H1 (cell line): ENCODE results near the gene PCCA. TPM values are rescaled to one million over a fixed set of nuclear protein-coding genes. Genes with fewer than 3 reads are reported as not detected.
A peak's percentile ranks its signal among the peaks of the same experiment; 100 is the strongest.

Source experiments
- CTCF ChIA-PET: fragments of 300-600 bp; sonication (Branson Sonifier 250); formaldehyde crosslinking; loops from one replicate; lab custom pipeline; 2021; ENCODE audit not compliant: partially characterized antibody; lab: Charles Lee
- POLR2A ChIA-PET: fragments of 300-600 bp; sonication (Branson Sonifier 250); formaldehyde crosslinking; loops from one replicate; lab custom pipeline; 2021; ENCODE audit warnings: inconsistent platforms; ENCODE audit not compliant: partially characterized antibody; lab: Charles Lee
- DNase-seq, 2 experiments: peaks; one replicate each; pipeline versions ENCODE4 v3.0.0 to v3.0.0-alpha.2; 2010 to 2022; ENCODE audit warnings: low spot score in 2 of 2, low read depth in 1 of 2, mixed read lengths in 1 of 2
- FAIRE-seq: peaks from 2 replicates; lab custom pipeline; 2011; peaks lifted over from hg19 to GRCh38; lab: Jason Lieb, UNC
- H2AFZ ChIP-seq: 2 replicates; pipeline ENCODE4 v1.8.1; 2012; ENCODE audit warnings: low read length, inconsistent platforms
- H2AK5ac ChIP-seq: 2 replicates; pipeline ENCODE4 v1.6.1; 2013; ENCODE audit warnings: low read depth, low read length
- H2BK120ac ChIP-seq: replicated peaks from 2 replicates; pipeline ENCODE3; 2013; ENCODE audit warnings: low read depth, low read length, inconsistent platforms
- H2BK12ac ChIP-seq: 2 replicates; pipeline ENCODE4 v1.6.1; 2013; ENCODE audit warnings: low read depth, low read length
- H2BK15ac ChIP-seq: 2 replicates; pipeline ENCODE4 v1.6.1; 2013; ENCODE audit warnings: low read length
- H2BK20ac ChIP-seq: 2 replicates; pipeline ENCODE4 v1.6.1; 2013; ENCODE audit warnings: low read length
- H2BK5ac ChIP-seq: 2 replicates; pipeline ENCODE4 v1.6.1; 2013; ENCODE audit warnings: low read depth, low read length
- H3K14ac ChIP-seq: 2 replicates; pipeline ENCODE4 v1.6.1; 2013; ENCODE audit warnings: inconsistent platforms; ENCODE audit not compliant: insufficient read length
- H3K18ac ChIP-seq: 2 replicates; pipeline ENCODE4 v1.6.1; 2013; ENCODE audit warnings: low read length; ENCODE audit errors: extremely low read depth
- H3K23ac ChIP-seq: 2 replicates; pipeline ENCODE4 v1.6.1; 2013; ENCODE audit warnings: inconsistent platforms; ENCODE audit not compliant: insufficient read length
- H3K23me2 ChIP-seq: 2 replicates; pipeline ENCODE4 v1.6.1; 2013; ENCODE audit warnings: low read depth, low read length
- H3K27ac ChIP-seq: 2 replicates; pipeline ENCODE4 v1.6.1; 2011; ENCODE audit warnings: low read depth, low read length, inconsistent platforms
- H3K27me3 ChIP-seq, 4 experiments: replicated peaks in 1 of 4; 1 replicate in 1 of 4; 2 replicates in 3 of 4; pipeline versions ENCODE4 v1.6.1 to v1.8.1; 2011 to 2013; ENCODE audit warnings: low read length in 3 of 4, mild to moderate bottlenecking in 3 of 4, inconsistent platforms in 2 of 4, mixed read lengths in 2 of 4, moderate library complexity in 1 of 4; ENCODE audit not compliant: control insufficient read depth in 3 of 4, insufficient read depth in 3 of 4; ENCODE audit errors: extremely low read depth in 1 of 4
- H3K36me3 ChIP-seq, 4 experiments: 2 replicates each; pipeline versions ENCODE4 v1.6.1 to v1.8.1; 2011 to 2013; ENCODE audit warnings: mild to moderate bottlenecking in 4 of 4, low read length in 3 of 4, moderate library complexity in 2 of 4, control low read depth in 1 of 4, inconsistent platforms in 1 of 4; ENCODE audit not compliant: insufficient read depth in 4 of 4, control insufficient read depth in 2 of 4
- H3K4ac ChIP-seq: replicated peaks from 2 replicates; pipeline ENCODE3; 2013; ENCODE audit warnings: low read length, low read depth, mixed read lengths, inconsistent platforms; ENCODE audit not compliant: insufficient read length
- H3K4me1 ChIP-seq, 4 experiments: replicated peaks in 1 of 4; 1 replicate in 1 of 4; 2 replicates in 3 of 4; pipeline versions ENCODE4 v1.6.1 to v1.8.1; 2011 to 2013; ENCODE audit warnings: low read length in 3 of 4, inconsistent platforms in 2 of 4, mixed read lengths in 1 of 4; ENCODE audit not compliant: insufficient read depth in 4 of 4, control insufficient read depth in 3 of 4
- H3K4me2 ChIP-seq, 2 experiments: 2 replicates each; pipeline versions ENCODE4 v1.6.1 to v1.8.1; 2011 to 2013; ENCODE audit warnings: low read depth in 2 of 2, low read length in 2 of 2, control low read depth in 1 of 2, inconsistent platforms in 1 of 2, mild to moderate bottlenecking in 1 of 2; ENCODE audit not compliant: insufficient read depth in 1 of 2
- H3K4me3 ChIP-seq, 4 experiments: fragments of 200-600, 300-600 bp in 1 of 4; sonication (generic), shearing (Covaris generic), sonication (Bioruptor Twin) in 1 of 4; 2 replicates each; pipeline versions ENCODE4 v1.5.1 to v1.8.1; 2011 to 2016; ENCODE audit warnings: low read length in 4 of 4, low read depth in 3 of 4, control low read depth in 2 of 4, inconsistent platforms in 2 of 4, mild to moderate bottlenecking in 2 of 4, mixed read lengths in 1 of 4, moderate library complexity in 1 of 4; ENCODE audit not compliant: insufficient read depth in 2 of 4; ENCODE audit errors: extremely low read depth in 1 of 4
- H3K56ac ChIP-seq: replicated peaks from 2 replicates; pipeline ENCODE3; 2013; ENCODE audit warnings: low read depth, mild to moderate bottlenecking, mixed read lengths, low read length, inconsistent platforms; ENCODE audit not compliant: insufficient read length
- H3K79me1 ChIP-seq: 2 replicates; pipeline ENCODE4 v1.6.1; 2013; ENCODE audit warnings: low read depth, low read length, control low read depth
- H3K79me2 ChIP-seq, 2 experiments: 2 replicates each; pipeline versions ENCODE4 v1.6.1 to v1.8.1; 2012 to 2013; ENCODE audit warnings: low read length in 2 of 2, mild to moderate bottlenecking in 2 of 2, inconsistent platforms in 1 of 2; ENCODE audit not compliant: insufficient read depth in 2 of 2, control insufficient read depth in 1 of 2
- H3K9ac ChIP-seq, 4 experiments: replicated peaks in 1 of 4; 1 replicate in 1 of 4; 2 replicates in 3 of 4; pipeline versions ENCODE4 v1.6.1 to v1.8.1; 2011 to 2013; ENCODE audit warnings: low read depth in 3 of 4, low read length in 3 of 4, control low read depth in 2 of 4, mild to moderate bottlenecking in 2 of 4, moderate library complexity in 2 of 4, inconsistent platforms in 1 of 4; ENCODE audit errors: extremely low read depth in 1 of 4
- H3K9me3 ChIP-seq, 2 experiments: 2 replicates each; pipeline versions ENCODE4 v1.6.1 to v1.8.1; 2012 to 2013; ENCODE audit warnings: mild to moderate bottlenecking in 2 of 2, moderate library complexity in 2 of 2, control low read depth in 1 of 2, inconsistent platforms in 1 of 2, low read depth in 1 of 2, low read length in 1 of 2, mixed read lengths in 1 of 2; ENCODE audit not compliant: insufficient read depth in 2 of 2
- H4K20me1 ChIP-seq, 2 experiments: replicated peaks in 1 of 2; 2 replicates each; pipeline versions ENCODE3 to v1.8.1; 2011 to 2013; ENCODE audit warnings: inconsistent platforms in 2 of 2, low read length in 2 of 2, mild to moderate bottlenecking in 1 of 2; ENCODE audit not compliant: insufficient read depth in 2 of 2, control insufficient read depth in 1 of 2
- H4K5ac ChIP-seq: 2 replicates; pipeline ENCODE4 v1.6.1; 2013; ENCODE audit warnings: low read length, low read depth, mixed read lengths, inconsistent platforms; ENCODE audit not compliant: insufficient read length
- H4K8ac ChIP-seq: 2 replicates; pipeline ENCODE4 v1.8.0; 2013; ENCODE audit warnings: mild to moderate bottlenecking, moderate library complexity, low read length, inconsistent platforms; ENCODE audit not compliant: insufficient read depth; ENCODE audit errors: extremely low read depth
- H4K91ac ChIP-seq: replicated peaks from 2 replicates; pipeline ENCODE3; 2013; ENCODE audit warnings: low read length, mixed read lengths, inconsistent platforms; ENCODE audit not compliant: insufficient read length
- CREB1 ChIP-seq: IDR thresholded peaks from 2 replicates; pipeline ENCODE4 v1.6.1; 2012; ENCODE audit warnings: inconsistent platforms
- TEAD4 ChIP-seq: IDR thresholded peaks from 2 replicates; pipeline ENCODE4 v1.6.1; 2012; ENCODE audit warnings: low read depth, low read length, inconsistent platforms, mixed read lengths
- WGBS, 2 experiments: shearing (Covaris generic) in 1 of 2; methylation state at CpG; one replicate each; pipeline versions ENCODE4 v1.1.6 to v1.1.7; 2013 to 2015; ENCODE audit warnings: low lambda C conversion rate in 2 of 2, mixed read lengths in 2 of 2, inconsistent platforms in 1 of 2, low coverage in 1 of 2, missing lambda C conversion rate in 1 of 2; ENCODE audit not compliant: insufficient replicate concordance in 2 of 2, insufficient coverage in 1 of 2, insufficient read length in 1 of 2; ENCODE audit errors: extremely low coverage in 1 of 2, missing lambda C conversion rate in 1 of 2; 5-methylcytosine and 5-hydroxymethylcytosine counted together
- polyA plus RNA-seq, 7 experiments: library from polyadenylated mRNA; depleted of rRNA in 3 of 7; stranded (reverse) in 5 of 7; unstranded in 2 of 7; fragments of >200 nt in 5 of 7; fragments of 200-250 nt in 2 of 7; gene quantifications; 1 replicate in 5 of 7; 2 replicates in 1 of 7; 4 replicates in 1 of 7; pipeline versions ENCODE4 v1.2.1 to v1.2.3, GENCODE V29; 2011 to 2013; ENCODE audit warnings: missing spikeins in 2 of 7, mixed read lengths in 2 of 7
- total RNA-seq: library from RNA; stranded (reverse); fragmentation: NEBNext Ultra II Directional; extraction: Animal tissue kit (Norgen Biotek cat#: 25700); gene quantifications from 2 replicates; pipeline ENCODE4 v1.2.1, GENCODE V29; 2021

The PCCA gene
- total and polyA plus RNA-seq, 2 of the 8 experiments (the other 6 are each of a cell fraction or from before 2014, with no cell fraction given) = 18.4 to 49.8 TPM

DNA sequence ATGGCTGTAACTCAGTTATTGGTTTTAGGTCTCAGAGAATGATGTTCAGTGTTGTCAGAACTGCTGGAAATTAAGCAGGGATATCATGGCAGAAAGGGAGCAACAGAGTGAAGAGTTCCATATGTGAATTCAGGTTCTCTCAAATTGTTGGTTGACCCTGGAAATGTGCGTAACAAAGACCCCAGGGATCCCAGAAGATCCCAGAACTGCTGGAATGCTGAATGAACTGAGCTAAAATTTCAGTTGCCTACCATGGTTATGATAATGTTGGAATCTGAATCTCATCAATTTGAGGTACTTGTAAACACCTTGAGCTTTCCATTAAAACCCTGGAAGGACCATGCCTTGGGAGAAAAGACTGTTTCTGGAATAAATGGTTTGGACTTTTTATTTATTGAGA lies 268.9 kb downstream of the PCCA start:
- POLR2A ChIA-PET = no interaction called here
- H4K8ac ChIP-seq = no peak overlapping the region
- no peaks in the 10 kb centered on the region for H3K79me2 ChIP-seq
- H3K79me1 ChIP-seq = no peaks in the 10 kb centered on the region
- no peak overlapping the region for H2AFZ ChIP-seq
- H3K23ac ChIP-seq = no peak overlapping the region
- 71% methylated on average over 1 of the region's 1 CpG; no CpG with 5 or more reads in 1 of the 2 experiments for WGBS, 2 experiments
- H2BK12ac ChIP-seq = no peak overlapping the region
- no peak overlapping the region for H4K5ac ChIP-seq
- no peak overlapping the region for H2AK5ac ChIP-seq
- no peak overlapping the region for H3K27ac ChIP-seq
- H3K23me2 ChIP-seq = no peaks in the 10 kb centered on the region
- no peak overlapping the region for H3K4ac ChIP-seq
- H3K36me3 ChIP-seq = no peaks in the 10 kb centered on the region
- H3K27me3 ChIP-seq = no peaks in the 10 kb centered on the region
- no peaks in the 10 kb centered on the region for H4K20me1 ChIP-seq
- DNase-seq (no peak), FAIRE-seq (peak; percentile 32)
- H3K4me2 ChIP-seq = peak overlapping the region; percentile 10 to 24; a peak in 1 of 4 replicates
- H2BK20ac ChIP-seq = no peak overlapping the region
- H2BK120ac ChIP-seq = no peak overlapping the region
- no peak overlapping the region for H3K9ac ChIP-seq
- no peak overlapping the region for H4K91ac ChIP-seq
- H2BK15ac ChIP-seq = no peak overlapping the region
- no peak overlapping the region for H3K56ac ChIP-seq
- CTCF ChIA-PET = no interaction called here
- H2BK5ac ChIP-seq = no peak overlapping the region
- 0 out of 2 replicates have a peak, but pooled peaks have one; percentile 19 for TF ChIP-seq TEAD4
- TF ChIP-seq CREB1 = no peak
- H3K4me1 ChIP-seq = peaks cover 0 to 10% (median 4%) of the 10 kb centered on the region in 4 experiments; a peak in 4 of 7 replicates
- H3K18ac ChIP-seq = no peak overlapping the region
- H3K14ac ChIP-seq = no peak overlapping the region
- H3K9me3 ChIP-seq = no peaks in the 10 kb centered on the region
- H3K4me3 ChIP-seq = no peak overlapping the region; a peak in 1 of 8 replicates
